ENCODE data around the gene ABHD10. TPM values are rescaled to one million over a fixed set of nuclear protein-coding genes. Genes with fewer than 3 reads are reported as not detected.
"Not testable (repeated sequence)": the region's sequence is repeated elsewhere in the genome, so short reads cannot be mapped to it uniquely, and the experiment has no call there.

Gene ABHD10
- total RNA-seq, 4 donors from 2014 or later, result 13.2 to 21.7 (median 16.8) TPM

DNA sequence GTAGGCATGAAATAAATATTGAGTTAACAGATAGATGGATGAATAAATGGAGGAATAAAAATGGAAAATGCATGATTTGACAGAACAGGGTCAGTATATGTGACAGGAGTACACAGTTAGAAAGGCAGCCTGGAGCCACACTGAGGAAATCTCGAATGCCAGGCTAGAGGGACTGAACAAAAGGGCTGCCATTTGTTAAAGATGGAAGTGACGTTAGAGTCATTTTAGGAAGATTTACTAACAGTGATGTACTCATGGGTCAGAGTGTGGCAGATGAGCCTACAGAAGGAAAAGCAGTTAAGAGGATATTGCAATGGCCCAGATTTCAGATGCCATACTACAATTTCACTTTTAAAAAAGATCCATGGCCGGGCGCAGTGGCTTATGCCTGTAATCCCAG, 48.3 kb downstream of the ABHD10 start:
- no peak for TF ChIP-seq POLR2A (IDR thresholded peaks at IDR 0.05)
- TF ChIP-seq CTCF (IDR thresholded peaks at IDR 0.05), result no peak
- intact Hi-C loops (cut with DNase I; ENCODE audit: low total_unique reads), result no loop called here
- no peak for DNase-seq (ENCODE audit: low spot score in 2 of 2)
- no peak overlapping the region for H3K4me3 ChIP-seq (ENCODE audit: low read depth, poor library complexity, severe bottlenecking)
- WGBS, 2 donors, result 87 to 93% methylated on average over 4 of the region's 4 CpGs

DNA sequence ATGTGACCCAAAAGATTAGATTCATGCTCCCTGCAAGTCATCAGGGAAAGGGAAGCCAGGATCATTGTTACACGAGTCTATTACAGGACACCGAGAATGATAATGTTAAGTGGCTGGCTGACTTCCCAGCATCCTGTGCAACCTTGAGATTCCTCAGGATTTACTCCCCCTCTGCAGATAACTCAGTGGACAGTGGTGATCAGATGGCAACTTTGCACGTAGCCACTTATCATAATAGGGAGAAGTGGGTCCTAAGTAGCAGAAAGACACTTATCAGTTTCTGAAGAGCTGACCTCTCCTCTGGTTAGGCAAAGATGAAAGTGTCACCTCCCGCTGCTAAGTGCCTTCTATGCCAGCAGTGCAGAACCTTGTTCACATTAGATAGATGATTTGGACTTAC, 49.0 kb downstream of the ABHD10 start:
- DNase-seq (ENCODE audit: low spot score in 2 of 2), result no peak
- intact Hi-C loops (cut with DNase I; ENCODE audit: low total_unique reads), result no loop called here
- H3K4me3 ChIP-seq (ENCODE audit: low read depth, poor library complexity, severe bottlenecking), result no peak overlapping the region
- WGBS, 2 donors, result 70 to 80% methylated on average over 4 of the region's 4 CpGs
- no peak for TF ChIP-seq POLR2A (IDR thresholded peaks at IDR 0.05)
- TF ChIP-seq CTCF (IDR thresholded peaks at IDR 0.05), result no peak

DNA sequence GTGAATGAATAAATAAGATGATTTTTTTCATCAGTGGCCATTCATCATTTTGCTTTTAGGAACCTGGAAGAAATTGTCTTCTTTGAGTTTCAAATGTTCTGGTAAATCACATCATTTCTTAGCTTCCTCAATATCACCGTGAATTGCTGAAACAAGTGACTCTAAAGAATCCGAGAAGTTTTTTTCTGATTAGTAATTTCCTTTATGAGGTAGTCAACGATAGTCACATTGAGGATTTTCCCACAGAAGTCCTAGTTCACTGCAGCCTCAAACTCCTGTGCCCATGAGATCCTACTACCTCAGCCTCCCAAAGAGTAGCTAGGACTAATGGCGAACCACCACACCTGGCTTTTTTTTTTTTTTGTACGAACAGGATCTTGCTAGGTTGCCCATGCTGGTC, 52.1 kb downstream of the ABHD10 start:
- 86 to 93% methylated on average over 5 of the region's 5 CpGs for whole genome bisulfite sequencing, 2 donors

DNA sequence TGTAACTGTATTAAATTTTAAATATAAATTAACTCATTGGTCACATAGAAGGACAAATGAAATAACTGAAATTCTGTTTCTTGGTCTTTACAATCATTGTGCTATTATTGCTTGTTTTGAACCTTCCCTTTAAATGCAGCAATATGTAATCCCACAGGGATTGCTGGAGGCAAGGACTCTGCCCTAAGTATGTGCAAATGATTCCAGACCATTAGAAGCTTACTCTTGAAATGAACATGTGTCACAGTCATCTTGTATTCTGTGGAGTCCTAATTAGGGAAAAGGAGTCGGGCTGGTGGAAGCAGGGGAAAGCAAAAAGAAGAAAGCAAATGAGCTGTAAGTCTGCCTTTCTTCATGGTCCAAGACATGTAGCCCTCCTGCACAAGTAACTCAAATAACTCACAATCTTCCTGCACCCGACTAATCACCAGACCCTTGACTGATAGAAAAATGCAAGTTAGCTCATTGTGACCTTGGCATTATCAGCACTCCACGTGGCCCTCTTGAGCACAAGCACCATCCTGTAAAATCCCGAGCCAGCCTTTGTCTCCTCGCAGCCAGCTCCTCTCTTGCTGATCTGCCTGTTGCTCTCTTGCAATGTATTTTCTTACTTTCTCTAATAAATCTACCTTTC, 53.4 kb downstream of the ABHD10 start:
- intact Hi-C loops (cut with DNase I; ENCODE audit: low total_unique reads), result no loop called here
- H3K4me3 ChIP-seq (ENCODE audit: low read depth, poor library complexity, severe bottlenecking), result no peak overlapping the region
- no peak for DNase-seq (ENCODE audit: low spot score in 2 of 2)
- no peak for TF ChIP-seq POLR2A (IDR thresholded peaks at IDR 0.05)
- 66 to 78% methylated on average over 5 of the region's 5 CpGs for WGBS, 2 donors

More for the DNA sequence above, 52.1 kb downstream of the ABHD10 start:
- no peak for DNase-seq (ENCODE audit: low spot score in 2 of 2)
- no peak overlapping the region for H3K4me3 ChIP-seq (ENCODE audit: low read depth, poor library complexity, severe bottlenecking)
- intact Hi-C loops (cut with DNase I; ENCODE audit: low total_unique reads), result no loop called here
- TF ChIP-seq POLR2A (IDR thresholded peaks at IDR 0.05) (no peak), CTCF (IDR thresholded peaks at IDR 0.05) (no peak)

GRCh38 chr3:112034436-112034835, 55.6 kb downstream of the ABHD10 start, which contains the start of gene TMPRSS7:
Gene TMPRSS7, plus strand, starts transcription at chr3:112034736. Its CDS starts 110 bp downstream, at chr3:112034846.
- H3K4me3 ChIP-seq (ENCODE audit: low read depth, poor library complexity, severe bottlenecking), result no peak within 1 kb of the TSS
- intact Hi-C loops (cut with DNase I; ENCODE audit: low total_unique reads), result no loop called here
- TF ChIP-seq CTCF (IDR thresholded peaks at IDR 0.05) (no peak), POLR2A (IDR thresholded peaks at IDR 0.05) (no peak)
- no peak for DNase-seq (ENCODE audit: low spot score in 2 of 2)
- WGBS, 2 donors, result 80 to 90% methylated on average over 4 of the region's 4 CpGs

GRCh38 chr3:112035241-112035640, 56.4 kb downstream of the ABHD10 start:
- TF ChIP-seq CTCF (IDR thresholded peaks at IDR 0.05) (no peak), POLR2A (IDR thresholded peaks at IDR 0.05) (no peak)
- intact Hi-C loops (cut with DNase I; ENCODE audit: low total_unique reads), result no loop called here
- WGBS, 2 donors, result 63 to 70% methylated on average over 3 of the region's 3 CpGs
- H3K4me3 ChIP-seq (ENCODE audit: low read depth, poor library complexity, severe bottlenecking), result no peak overlapping the region
- no peak for DNase-seq (ENCODE audit: low spot score in 2 of 2)

DNA sequence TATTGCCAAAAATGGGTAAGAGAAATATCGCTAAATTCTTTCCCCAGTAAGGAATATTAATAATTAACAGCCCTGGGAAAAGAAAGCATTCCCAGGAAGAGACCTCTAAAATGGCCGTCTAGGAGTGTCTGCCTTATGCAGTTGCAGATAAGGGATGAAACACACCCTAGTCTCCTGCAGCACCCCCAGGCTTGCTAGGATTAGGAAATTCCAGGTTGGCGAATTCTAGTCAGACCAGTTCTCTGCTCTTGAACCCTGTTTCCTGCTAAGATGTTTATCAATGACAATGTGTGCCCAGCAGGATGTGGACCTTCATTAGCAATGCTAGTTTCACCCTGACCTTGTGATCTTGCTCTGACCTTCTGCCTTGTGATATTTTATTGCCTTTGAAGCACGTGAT, 58.4 kb downstream of the ABHD10 start:
- DNase-seq (ENCODE audit: low spot score in 2 of 2); intact Hi-C loops (cut with DNase I; ENCODE audit: low total_unique reads); H3K4me3 ChIP-seq (ENCODE audit: low read depth, poor library complexity, severe bottlenecking): not testable (repeated sequence)
- WGBS, 2 donors, result 55 to 60% methylated on average over 4 of the region's 4 CpGs

Measured in lower leg skin (tissue), 4 donors.